Stimulated activated naive CD8-positive, alpha-beta T cell treated with anti-CD3 and anti-CD28 coated beads, Interleukin-15, Interleukin-2, amounts not matched to agents 100 ng/mL and 50 ng/mL, for 24 hours (primary cell): ENCODE data around the gene DEPDC1.

Experiments used
- H3K27ac Mint-ChIP-seq: one replicate; pipeline ENCODE4 v1.8.0; 2021; ENCODE audit warnings: mild to moderate bottlenecking, mixed read lengths
- H3K27me3 Mint-ChIP-seq: one replicate; pipeline ENCODE4 v1.8.0; 2021; ENCODE audit warnings: mixed read lengths
- H3K36me3 Mint-ChIP-seq: one replicate; pipeline ENCODE4 v1.8.0; 2021; ENCODE audit warnings: low read depth, mixed read lengths
- H3K4me1 Mint-ChIP-seq: one replicate; pipeline ENCODE4 v1.8.0; 2021; ENCODE audit warnings: low read depth, mixed read lengths
- H3K4me3 Mint-ChIP-seq: one replicate; pipeline ENCODE4 v1.8.0; 2021; ENCODE audit warnings: mild to moderate bottlenecking, mixed read lengths
- H3K9me3 Mint-ChIP-seq: one replicate; pipeline ENCODE4 v1.8.0; 2021; ENCODE audit warnings: mixed read lengths

DEPDC1 gene, protein sequence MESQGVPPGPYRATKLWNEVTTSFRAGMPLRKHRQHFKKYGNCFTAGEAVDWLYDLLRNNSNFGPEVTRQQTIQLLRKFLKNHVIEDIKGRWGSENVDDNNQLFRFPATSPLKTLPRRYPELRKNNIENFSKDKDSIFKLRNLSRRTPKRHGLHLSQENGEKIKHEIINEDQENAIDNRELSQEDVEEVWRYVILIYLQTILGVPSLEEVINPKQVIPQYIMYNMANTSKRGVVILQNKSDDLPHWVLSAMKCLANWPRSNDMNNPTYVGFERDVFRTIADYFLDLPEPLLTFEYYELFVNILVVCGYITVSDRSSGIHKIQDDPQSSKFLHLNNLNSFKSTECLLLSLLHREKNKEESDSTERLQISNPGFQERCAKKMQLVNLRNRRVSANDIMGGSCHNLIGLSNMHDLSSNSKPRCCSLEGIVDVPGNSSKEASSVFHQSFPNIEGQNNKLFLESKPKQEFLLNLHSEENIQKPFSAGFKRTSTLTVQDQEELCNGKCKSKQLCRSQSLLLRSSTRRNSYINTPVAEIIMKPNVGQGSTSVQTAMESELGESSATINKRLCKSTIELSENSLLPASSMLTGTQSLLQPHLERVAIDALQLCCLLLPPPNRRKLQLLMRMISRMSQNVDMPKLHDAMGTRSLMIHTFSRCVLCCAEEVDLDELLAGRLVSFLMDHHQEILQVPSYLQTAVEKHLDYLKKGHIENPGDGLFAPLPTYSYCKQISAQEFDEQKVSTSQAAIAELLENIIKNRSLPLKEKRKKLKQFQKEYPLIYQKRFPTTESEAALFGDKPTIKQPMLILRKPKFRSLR

GRCh38 chr1:68496680-68497357 is at the start of gene DEPDC1:
TSS of gene DEPDC1 (minus strand) at chr1:68497082. CDS start at chr1:68496999, 83 bp downstream.
- peak within 1 kb of the TSS; percentile 87 for H3K4me3 Mint-ChIP-seq
- peaks cover 5% of the 10 kb centered on the region for H3K9me3 Mint-ChIP-seq
- peak within 1 kb of the TSS; percentile 49 for H3K27ac Mint-ChIP-seq
- H3K27me3 Mint-ChIP-seq, result peaks cover 36% of the 10 kb centered on the region
- no peaks in the 10 kb centered on the region for H3K36me3 Mint-ChIP-seq
- H3K4me1 Mint-ChIP-seq, result peaks cover 13% of the 10 kb centered on the region

DNA sequence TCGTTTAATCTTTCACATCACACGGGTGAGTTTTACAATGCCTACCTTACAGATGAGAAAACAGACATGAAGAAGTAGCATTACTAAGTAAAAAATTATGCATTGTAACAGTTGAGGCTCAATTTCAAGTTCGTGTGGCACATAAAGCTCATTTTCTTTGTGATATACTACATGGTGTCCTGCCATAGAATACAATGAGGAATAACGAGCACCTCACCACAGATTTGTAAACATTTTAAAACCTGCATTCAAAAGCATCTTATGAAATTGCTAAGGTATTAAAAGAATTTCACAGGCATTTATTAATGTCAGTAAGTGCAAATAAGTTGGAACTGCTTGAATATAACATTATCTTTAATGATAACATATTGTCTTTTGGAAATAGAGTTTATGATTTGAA is 47.8 kb upstream of the DEPDC1 start:
- H3K4me1 Mint-ChIP-seq, result no peaks in the 10 kb centered on the region
- no peak overlapping the region for H3K27ac Mint-ChIP-seq
- H3K27me3 Mint-ChIP-seq, result no peaks in the 10 kb centered on the region
- H3K9me3 Mint-ChIP-seq, result peaks cover 7% of the 10 kb centered on the region
- H3K4me3 Mint-ChIP-seq, result no peak overlapping the region
- no peaks in the 10 kb centered on the region for H3K36me3 Mint-ChIP-seq

DNA sequence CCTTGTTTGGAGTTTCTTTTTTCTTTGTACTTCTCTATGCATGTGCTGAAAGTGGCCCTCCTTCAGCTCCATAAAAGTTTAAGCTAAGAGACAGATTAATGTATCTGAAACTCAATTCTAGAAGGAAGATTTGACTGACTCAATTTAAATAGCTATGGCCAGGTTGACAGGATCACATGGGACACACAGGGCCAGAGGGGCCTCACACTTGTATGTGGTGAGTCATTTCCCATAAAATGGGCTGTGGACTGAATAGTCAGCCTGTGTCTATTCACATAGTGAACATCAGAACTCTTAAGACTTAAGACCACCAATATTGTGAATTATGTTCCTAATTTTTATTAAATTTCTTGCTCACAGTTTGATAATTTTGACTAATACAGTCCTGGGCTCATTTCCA is 45.7 kb upstream of the DEPDC1 start:
- no peak overlapping the region for H3K4me3 Mint-ChIP-seq
- H3K27ac Mint-ChIP-seq, result no peak overlapping the region
- H3K9me3 Mint-ChIP-seq, result no peaks in the 10 kb centered on the region
- H3K4me1 Mint-ChIP-seq, result no peaks in the 10 kb centered on the region
- no peaks in the 10 kb centered on the region for H3K36me3 Mint-ChIP-seq
- H3K27me3 Mint-ChIP-seq, result no peaks in the 10 kb centered on the region

DNA sequence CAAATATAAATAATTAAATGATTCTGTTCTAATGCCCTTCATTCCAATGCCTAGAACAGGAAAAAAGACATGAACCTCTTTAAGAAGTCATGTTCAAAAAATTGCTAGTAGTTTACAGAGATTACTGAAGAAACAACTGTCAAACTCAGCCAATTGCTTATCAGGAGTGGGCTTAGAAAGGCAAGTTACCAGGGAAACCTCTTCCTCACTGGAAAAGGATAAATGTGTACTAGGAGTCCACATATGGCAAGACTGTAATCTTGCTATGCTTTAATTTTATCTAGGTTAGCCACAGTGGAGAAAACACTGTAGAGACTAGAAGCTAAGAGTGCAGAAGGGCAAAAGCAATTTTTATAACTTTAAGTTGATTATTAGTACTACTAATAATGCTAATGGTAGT is 42.1 kb upstream of the DEPDC1 start:
- H3K9me3 Mint-ChIP-seq, result no peaks in the 10 kb centered on the region
- no peaks in the 10 kb centered on the region for H3K36me3 Mint-ChIP-seq
- no peaks in the 10 kb centered on the region for H3K4me1 Mint-ChIP-seq
- no peak overlapping the region for H3K4me3 Mint-ChIP-seq
- H3K27me3 Mint-ChIP-seq, result no peaks in the 10 kb centered on the region
- H3K27ac Mint-ChIP-seq, result no peak overlapping the region

- Mint-ChIP-seq H3K4me3 (no peak overlapping the region), H3K9me3 (no peaks in the 10 kb centered on the region), H3K27ac (no peak overlapping the region), H3K27me3 (peaks cover 6% of the 10 kb centered on the region), H3K36me3 (no peaks in the 10 kb centered on the region), H3K4me1 (no peaks in the 10 kb centered on the region)
Measured at GRCh38 chr1:68528243-68528642, 31.4 kb upstream of the DEPDC1 start.

DNA sequence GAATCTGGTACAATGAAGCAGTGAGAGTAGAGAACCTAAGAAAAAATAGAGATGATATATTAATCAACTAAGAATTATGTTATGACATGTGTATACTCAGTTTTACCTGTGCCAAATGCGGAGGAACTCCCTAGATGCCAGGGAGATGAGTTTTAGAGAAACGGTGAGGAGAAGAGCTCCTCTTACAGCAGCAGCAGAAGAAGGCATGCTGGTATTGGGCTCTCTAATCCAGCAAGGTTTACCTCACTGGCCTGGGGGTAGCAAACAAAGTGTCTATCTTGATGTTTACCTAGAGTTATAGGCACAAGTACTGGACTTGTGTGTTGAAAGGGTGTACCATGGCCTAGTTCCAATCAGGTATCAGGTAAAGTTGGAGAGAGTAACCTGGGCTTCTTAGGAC is 28.9 kb upstream of the DEPDC1 start:
- H3K27me3 Mint-ChIP-seq, result no peaks in the 10 kb centered on the region
- no peaks in the 10 kb centered on the region for H3K4me1 Mint-ChIP-seq
- no peak overlapping the region for H3K27ac Mint-ChIP-seq
- no peaks in the 10 kb centered on the region for H3K36me3 Mint-ChIP-seq
- H3K4me3 Mint-ChIP-seq, result no peak overlapping the region
- no peaks in the 10 kb centered on the region for H3K9me3 Mint-ChIP-seq

DNA sequence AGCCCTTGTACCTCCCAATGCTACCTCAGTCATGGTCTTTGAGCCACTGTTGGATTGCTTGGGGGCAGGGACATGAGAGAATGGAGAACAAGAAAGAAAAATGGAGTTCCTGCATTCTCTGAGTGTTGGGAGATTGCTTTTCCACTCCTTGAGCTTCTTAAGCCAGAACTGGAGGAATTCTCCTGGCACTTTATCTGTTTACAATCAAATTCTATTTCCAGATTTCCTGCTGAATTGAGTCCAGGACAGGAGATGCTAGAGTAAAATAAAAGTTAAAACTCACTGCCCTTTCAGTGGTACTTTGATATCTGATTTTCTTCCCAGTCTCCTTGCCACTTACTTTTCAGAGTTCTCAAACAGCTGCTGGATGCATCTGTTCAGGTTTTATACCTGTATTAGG is 24.4 kb upstream of the DEPDC1 start:
- Mint-ChIP-seq H3K4me1 (no peaks in the 10 kb centered on the region), H3K27ac (no peak overlapping the region), H3K4me3 (no peak overlapping the region), H3K27me3 (no peaks in the 10 kb centered on the region), H3K36me3 (no peaks in the 10 kb centered on the region), H3K9me3 (no peaks in the 10 kb centered on the region)

DNA sequence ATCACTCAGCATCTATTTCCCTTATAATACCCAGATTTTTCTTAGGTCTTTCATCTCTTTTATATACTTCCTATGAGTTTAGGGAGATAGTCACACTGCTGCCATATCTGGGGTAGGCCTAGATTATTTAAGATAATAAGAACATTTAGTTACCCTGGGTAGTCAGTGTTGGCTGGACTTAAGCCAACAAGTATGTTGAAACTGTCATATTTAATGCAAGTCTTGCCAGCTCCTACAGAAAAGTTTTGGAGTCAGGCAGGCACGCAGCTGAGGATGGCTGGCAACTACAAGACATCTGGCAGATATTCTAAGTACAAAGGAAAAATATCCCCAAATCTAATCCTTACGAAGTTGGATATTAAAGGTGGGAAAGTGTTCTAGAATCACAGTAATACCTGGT is 19.2 kb upstream of the DEPDC1 start:
- Mint-ChIP-seq H3K4me3 (no peak overlapping the region), H3K4me1 (no peaks in the 10 kb centered on the region), H3K27ac (no peak overlapping the region), H3K36me3 (no peaks in the 10 kb centered on the region), H3K9me3 (no peaks in the 10 kb centered on the region), H3K27me3 (peaks cover 3% of the 10 kb centered on the region)

DNA sequence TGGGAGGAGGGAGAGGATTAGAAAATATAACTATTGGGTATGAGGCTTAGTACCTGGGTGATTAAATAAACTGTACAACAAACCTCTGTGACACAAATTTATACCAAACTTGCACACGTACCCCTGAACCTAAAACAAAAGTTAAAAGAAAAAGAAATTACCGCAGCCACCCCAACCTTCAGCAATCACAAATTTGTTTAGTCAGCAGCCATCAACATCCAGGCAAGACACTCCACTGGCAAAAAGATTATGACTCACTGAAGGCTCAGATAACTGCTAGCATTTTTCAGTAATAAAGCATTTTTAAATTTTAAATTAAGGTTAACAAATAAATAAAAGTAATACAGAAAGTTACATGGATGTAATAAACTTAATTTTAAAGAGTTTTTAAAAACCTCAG is 14.4 kb upstream of the DEPDC1 start:
- no peaks in the 10 kb centered on the region for H3K4me1 Mint-ChIP-seq
- no peaks in the 10 kb centered on the region for H3K36me3 Mint-ChIP-seq
- H3K9me3 Mint-ChIP-seq, result no peaks in the 10 kb centered on the region
- peaks cover 3% of the 10 kb centered on the region for H3K27me3 Mint-ChIP-seq
- no peak overlapping the region for H3K27ac Mint-ChIP-seq
- H3K4me3 Mint-ChIP-seq, result no peak overlapping the region

GRCh38 chr1:68506386-68506785 is 9.5 kb upstream of the DEPDC1 start:
- Mint-ChIP-seq H3K9me3 (peaks cover 15% of the 10 kb centered on the region), H3K27ac (no peak overlapping the region), H3K36me3 (no peaks in the 10 kb centered on the region), H3K27me3 (peaks cover 6% of the 10 kb centered on the region), H3K4me1 (no peaks in the 10 kb centered on the region), H3K4me3 (no peak overlapping the region)

GRCh38 chr1:68503085-68503484 is 6.2 kb upstream of the DEPDC1 start:
- Mint-ChIP-seq H3K27ac (no peak overlapping the region), H3K4me1 (no peaks in the 10 kb centered on the region), H3K4me3 (no peak overlapping the region), H3K27me3 (peaks cover 22% of the 10 kb centered on the region), H3K9me3 (peaks cover 16% of the 10 kb centered on the region), H3K36me3 (no peaks in the 10 kb centered on the region)

- Mint-ChIP-seq H3K4me1 (peaks cover 13% of the 10 kb centered on the region), H3K36me3 (no peaks in the 10 kb centered on the region), H3K27me3 (peaks cover 36% of the 10 kb centered on the region), H3K4me3 (peak overlapping the region; percentile 87), H3K9me3 (peaks cover 7% of the 10 kb centered on the region), H3K27ac (no peak overlapping the region)
Measured at GRCh38 chr1:68497358-68497698, 446 bp upstream of the DEPDC1 start.

DNA sequence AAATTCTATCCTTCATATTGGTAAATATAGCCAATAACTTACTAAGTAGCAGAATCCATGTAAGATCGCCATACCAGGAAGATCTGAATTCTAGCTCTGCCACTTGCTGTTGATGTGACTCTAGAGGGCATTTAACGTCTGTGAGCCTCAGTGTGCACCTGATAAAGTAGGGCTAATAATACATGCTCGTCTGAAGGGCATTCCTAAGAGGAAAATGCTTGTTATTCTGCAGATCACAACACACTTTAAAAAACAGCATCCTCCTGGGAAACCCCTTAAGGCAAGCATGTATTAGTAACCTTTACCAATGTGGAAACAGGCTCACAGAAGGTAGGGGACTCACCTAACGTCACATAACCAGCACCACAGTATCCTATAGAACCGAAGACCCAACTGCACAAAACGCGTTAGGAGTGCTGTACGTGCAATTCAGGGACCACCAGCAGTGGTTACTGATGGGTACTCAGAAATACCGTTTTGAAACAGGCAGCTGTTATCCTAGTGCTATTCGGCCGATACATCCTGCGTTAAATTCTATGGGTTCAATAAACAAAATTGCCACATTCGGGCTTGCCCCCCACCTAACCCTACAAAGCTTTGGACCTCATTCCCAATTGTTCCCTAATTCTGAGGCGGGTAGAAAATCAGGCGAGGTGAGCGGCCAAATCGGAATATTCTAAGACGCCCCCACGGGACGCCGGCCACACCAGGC is 758 bp downstream of the DEPDC1 start:
- peak overlapping the region; percentile 87 for H3K4me3 Mint-ChIP-seq
- no peaks in the 10 kb centered on the region for H3K9me3 Mint-ChIP-seq
- H3K4me1 Mint-ChIP-seq, result peaks cover 13% of the 10 kb centered on the region
- no peaks in the 10 kb centered on the region for H3K36me3 Mint-ChIP-seq
- peak overlapping the region; percentile 26 for H3K27ac Mint-ChIP-seq
- H3K27me3 Mint-ChIP-seq, result peaks cover 36% of the 10 kb centered on the region

DNA sequence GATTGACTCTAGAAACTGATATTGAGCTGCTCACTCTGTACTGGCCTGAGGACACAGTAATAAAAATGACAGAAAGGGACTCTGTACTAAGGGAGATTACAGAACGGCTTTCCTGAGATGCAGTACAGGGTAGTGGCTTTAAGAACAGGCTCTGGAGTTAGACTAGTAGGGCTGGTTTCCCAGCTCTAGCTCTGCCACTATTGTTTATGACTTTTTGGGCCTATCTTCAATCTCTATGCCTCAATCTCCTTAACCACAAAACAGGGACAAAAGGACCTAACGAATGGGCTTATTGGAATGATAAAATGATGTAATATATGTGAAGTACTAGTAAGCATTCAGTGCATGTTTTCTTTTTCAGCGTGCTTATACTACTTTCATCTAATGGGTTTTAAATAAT is 1.4 kb downstream of the DEPDC1 start:
- Mint-ChIP-seq H3K9me3 (no peaks in the 10 kb centered on the region), H3K4me3 (peak overlapping the region; percentile 87), H3K27ac (no peak overlapping the region), H3K4me1 (peaks cover 13% of the 10 kb centered on the region), H3K27me3 (peaks cover 36% of the 10 kb centered on the region), H3K36me3 (no peaks in the 10 kb centered on the region)

DNA sequence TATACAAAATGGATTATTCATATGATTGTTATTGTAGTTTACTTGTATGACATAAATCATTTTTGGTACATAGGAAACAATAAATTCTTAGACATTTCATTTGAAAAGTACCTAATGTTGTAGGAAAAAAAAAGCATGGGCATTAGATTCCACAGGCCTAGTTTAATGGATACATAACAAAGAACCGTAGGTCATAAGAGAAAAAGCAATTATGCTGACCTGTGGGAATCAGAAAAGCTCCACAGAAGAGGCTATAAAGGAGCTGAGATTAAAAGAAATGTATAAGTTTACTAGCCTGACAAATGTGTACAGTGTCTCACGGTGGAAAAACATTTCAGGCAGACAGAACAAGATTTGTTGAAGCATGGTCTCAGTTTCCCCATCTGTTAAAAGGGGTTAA is 3.7 kb downstream of the DEPDC1 start:
- Mint-ChIP-seq H3K9me3 (no peaks in the 10 kb centered on the region), H3K36me3 (peaks cover 4% of the 10 kb centered on the region), H3K27ac (no peak overlapping the region), H3K4me1 (peaks cover 13% of the 10 kb centered on the region), H3K27me3 (peaks cover 20% of the 10 kb centered on the region), H3K4me3 (no peak overlapping the region)
